ENCODE results near the gene LRRC8C. TPM values are rescaled to one million over a fixed set of nuclear protein-coding genes. Genes with fewer than 3 reads are reported as not detected.

The LRRC8C gene
- total RNA-seq, 1 donor from 2014 or later, result 4.6 TPM

DNA sequence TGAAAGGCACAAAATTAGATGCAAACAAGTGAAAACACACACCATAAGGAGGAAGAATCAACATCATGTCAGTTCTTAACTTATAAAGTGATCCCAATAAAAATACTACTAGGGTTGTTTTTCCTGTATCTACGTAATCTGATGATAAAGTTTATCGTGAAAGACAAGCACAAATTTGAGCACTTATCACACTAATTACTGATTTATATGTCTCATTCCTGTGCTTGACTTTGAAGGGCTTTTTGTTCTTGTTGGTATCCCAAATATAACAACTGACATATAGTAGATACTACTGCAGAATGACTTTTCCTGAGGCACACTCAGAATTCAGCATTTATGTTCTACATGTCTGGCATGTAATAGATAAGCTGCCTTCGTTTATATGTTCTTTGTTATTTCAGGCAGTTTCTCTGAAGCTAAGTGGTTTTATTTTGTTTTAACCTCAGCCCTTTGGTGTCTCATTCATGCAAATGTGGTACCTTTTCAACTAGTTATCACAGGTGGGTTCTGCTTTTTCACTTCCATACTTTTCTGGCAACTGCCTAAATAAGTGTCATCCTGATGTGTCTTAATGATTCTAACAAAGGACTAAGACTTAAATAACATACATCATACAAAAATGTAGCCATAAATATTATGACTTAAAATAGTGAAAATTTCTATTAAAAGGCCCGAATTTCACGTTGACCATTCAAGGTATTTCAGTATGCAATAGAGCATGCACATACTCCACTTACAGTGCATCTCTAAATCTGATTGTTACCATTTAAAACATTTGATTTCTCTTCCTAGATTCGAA, 73.2 kb downstream of the LRRC8C start:
- Mint-ChIP-seq H3K4me1 (peaks cover 7% of the 10 kb centered on the region), H3K9me3 (no peaks in the 10 kb centered on the region), H3K27me3 (ENCODE audit: low read depth) (no peaks in the 10 kb centered on the region), H3K4me3 (no peak overlapping the region), H3K36me3 (ENCODE audit: low read depth) (no peaks in the 10 kb centered on the region), H3K27ac (ENCODE audit: unreplicated experiment) (no peak overlapping the region)
- TF ChIP-seq, protein P1, sequence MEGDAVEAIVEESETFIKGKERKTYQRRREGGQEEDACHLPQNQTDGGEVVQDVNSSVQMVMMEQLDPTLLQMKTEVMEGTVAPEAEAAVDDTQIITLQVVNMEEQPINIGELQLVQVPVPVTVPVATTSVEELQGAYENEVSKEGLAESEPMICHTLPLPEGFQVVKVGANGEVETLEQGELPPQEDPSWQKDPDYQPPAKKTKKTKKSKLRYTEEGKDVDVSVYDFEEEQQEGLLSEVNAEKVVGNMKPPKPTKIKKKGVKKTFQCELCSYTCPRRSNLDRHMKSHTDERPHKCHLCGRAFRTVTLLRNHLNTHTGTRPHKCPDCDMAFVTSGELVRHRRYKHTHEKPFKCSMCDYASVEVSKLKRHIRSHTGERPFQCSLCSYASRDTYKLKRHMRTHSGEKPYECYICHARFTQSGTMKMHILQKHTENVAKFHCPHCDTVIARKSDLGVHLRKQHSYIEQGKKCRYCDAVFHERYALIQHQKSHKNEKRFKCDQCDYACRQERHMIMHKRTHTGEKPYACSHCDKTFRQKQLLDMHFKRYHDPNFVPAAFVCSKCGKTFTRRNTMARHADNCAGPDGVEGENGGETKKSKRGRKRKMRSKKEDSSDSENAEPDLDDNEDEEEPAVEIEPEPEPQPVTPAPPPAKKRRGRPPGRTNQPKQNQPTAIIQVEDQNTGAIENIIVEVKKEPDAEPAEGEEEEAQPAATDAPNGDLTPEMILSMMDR (conservative IDR thresholded peaks at IDR 0.05), result no peak
- no peak for DNase-seq (ENCODE audit: low read depth, low spot score)

- TF ChIP-seq, protein P1 (conservative IDR thresholded peaks at IDR 0.05), result no peak
- Mint-ChIP-seq H3K27ac (ENCODE audit: unreplicated experiment) (no peak overlapping the region), H3K4me1 (peaks cover 7% of the 10 kb centered on the region), H3K4me3 (no peak overlapping the region), H3K36me3 (ENCODE audit: low read depth) (no peaks in the 10 kb centered on the region), H3K9me3 (no peaks in the 10 kb centered on the region), H3K27me3 (ENCODE audit: low read depth) (no peaks in the 10 kb centered on the region)
- DNase-seq (ENCODE audit: low read depth, low spot score), result no peak
These were observed 73.7 kb downstream of the LRRC8C start for GRCh38 chr1:89706700-89707012.

GRCh38 chr1:89708751-89709375, 75.9 kb downstream of the LRRC8C start:
- H3K27me3 Mint-ChIP-seq (ENCODE audit: low read depth), result no peaks in the 10 kb centered on the region
- no peak overlapping the region for H3K4me3 Mint-ChIP-seq
- H3K4me1 Mint-ChIP-seq, result peaks cover 7% of the 10 kb centered on the region
- TF ChIP-seq, protein P1 (conservative IDR thresholded peaks at IDR 0.05), result no peak
- H3K27ac Mint-ChIP-seq (ENCODE audit: unreplicated experiment), result no peak overlapping the region
- H3K36me3 Mint-ChIP-seq (ENCODE audit: low read depth), result no peaks in the 10 kb centered on the region
- DNase-seq (ENCODE audit: low read depth, low spot score), result no peak
- no peaks in the 10 kb centered on the region for H3K9me3 Mint-ChIP-seq

DNA sequence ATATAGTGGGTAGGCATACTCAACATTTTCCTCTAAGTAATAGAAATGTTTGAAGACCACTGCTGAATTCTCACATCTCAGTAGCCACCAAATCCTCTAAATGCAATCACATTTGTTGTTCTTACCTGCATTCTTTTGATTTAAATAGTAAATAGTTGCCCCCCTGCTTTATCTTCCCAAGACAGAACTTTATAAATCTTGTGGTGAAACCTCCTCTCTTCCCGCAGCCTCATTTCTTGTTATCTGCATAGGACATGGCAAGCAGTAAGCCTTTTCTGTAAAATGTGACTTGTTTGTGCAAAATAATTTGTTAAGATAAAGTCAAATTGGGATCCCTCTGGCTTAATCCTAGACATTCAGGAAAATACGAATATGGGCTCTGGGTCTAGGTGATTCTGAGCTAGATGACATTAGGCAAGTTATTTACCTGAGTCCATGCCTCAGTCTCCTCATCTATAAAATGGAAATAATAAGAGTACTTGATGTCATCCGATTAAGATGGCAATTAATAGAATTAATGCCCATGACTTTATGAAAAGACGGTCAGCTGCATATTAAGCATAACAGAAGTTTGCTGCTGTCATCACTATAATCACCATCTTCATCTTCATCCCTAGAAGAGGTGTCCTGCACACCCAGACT, 77.7 kb downstream of the LRRC8C start:
- DNase-seq (ENCODE audit: low read depth, low spot score), result no peak
- H3K4me3 Mint-ChIP-seq, result no peak overlapping the region
- TF ChIP-seq, protein P1 (conservative IDR thresholded peaks at IDR 0.05), result no peak
- no peaks in the 10 kb centered on the region for H3K27me3 Mint-ChIP-seq (ENCODE audit: low read depth)
- no peaks in the 10 kb centered on the region for H3K36me3 Mint-ChIP-seq (ENCODE audit: low read depth)
- no peak overlapping the region for H3K27ac Mint-ChIP-seq (ENCODE audit: unreplicated experiment)
- no peaks in the 10 kb centered on the region for H3K9me3 Mint-ChIP-seq
- H3K4me1 Mint-ChIP-seq, result peaks cover 7% of the 10 kb centered on the region

GRCh38 chr1:89711140-89711778, 78.3 kb downstream of the LRRC8C start:
- H3K36me3 Mint-ChIP-seq (ENCODE audit: low read depth), result no peaks in the 10 kb centered on the region
- H3K9me3 Mint-ChIP-seq, result no peaks in the 10 kb centered on the region
- H3K4me3 Mint-ChIP-seq, result no peak overlapping the region
- no peak overlapping the region for H3K27ac Mint-ChIP-seq (ENCODE audit: unreplicated experiment)
- peaks cover 7% of the 10 kb centered on the region for H3K4me1 Mint-ChIP-seq
- H3K27me3 Mint-ChIP-seq (ENCODE audit: low read depth), result no peaks in the 10 kb centered on the region
- TF ChIP-seq, protein P1 (conservative IDR thresholded peaks at IDR 0.05), result no peak
- DNase-seq (ENCODE audit: low read depth, low spot score), result no peak
